IMR-90 (cell line): ENCODE measurements around the gene PLSCR5. TPM values are rescaled to one million over a fixed set of nuclear protein-coding genes. Genes with fewer than 3 reads are reported as not detected.

Experiments
- ATAC-seq: fragments of 200-7000 bp; cut with Tn5 transposase; 2 replicates; pipeline ENCODE4 v1.9.1; 2020; ENCODE audit warnings: low read depth, mild to moderate bottlenecking, moderate library complexity
- BruUV-seq: library from RNA; stranded (reverse); fragments of 400-500 nt; replicated peaks from 2 replicates; lab custom pipeline; 2021; lab: Mats Ljungman, UMichigan
- CTCF ChIA-PET: fragments of 300-600 bp; formaldehyde crosslinking; extraction: SDS; loops from one replicate; lab custom pipeline; 2021; ENCODE audit warnings: antibody characterized with exemption; lab: Yijun Ruan, JAX
- POLR2A ChIA-PET: fragments of 300-600 bp; sonication (Branson Sonifier 250); formaldehyde crosslinking; loops from one replicate; lab custom pipeline; 2022; ENCODE audit warnings: antibody characterized with exemption; ENCODE audit not compliant: unreplicated experiment; lab: Charles Lee
- DNase-seq: peaks from one replicate; pipeline ENCODE4 v3.0.0; 2013
- H2AFZ ChIP-seq: replicated peaks from 2 replicates; pipeline ENCODE3; 2013; ENCODE audit warnings: low read length, mild to moderate bottlenecking; ENCODE audit not compliant: poor library complexity
- H2AK5ac ChIP-seq: 2 replicates; pipeline ENCODE4 v1.6.1; 2013; ENCODE audit warnings: low read depth, low read length, inconsistent platforms
- H2AK9ac ChIP-seq: replicated peaks from 2 replicates; pipeline ENCODE3; 2013; ENCODE audit warnings: mild to moderate bottlenecking, low read depth, low read length, moderate library complexity; ENCODE audit not compliant: poor library complexity
- H2BK120ac ChIP-seq: 2 replicates; pipeline ENCODE4 v1.6.1; 2013; ENCODE audit warnings: low read depth, low read length, inconsistent platforms
- H2BK15ac ChIP-seq: 3 replicates; pipeline ENCODE4 v1.6.1; 2013; ENCODE audit warnings: low read depth, low read length, inconsistent platforms
- H2BK20ac ChIP-seq: 2 replicates; pipeline ENCODE4 v1.6.1; 2013; ENCODE audit warnings: low read depth, mild to moderate bottlenecking, inconsistent platforms, low read length, moderate library complexity
- H2BK5ac ChIP-seq: 2 replicates; pipeline ENCODE4 v1.6.1; 2013; ENCODE audit warnings: mild to moderate bottlenecking, low read depth, low read length, inconsistent platforms; ENCODE audit not compliant: poor library complexity, severe bottlenecking
- H3K14ac ChIP-seq: replicated peaks from 2 replicates; pipeline ENCODE4 v1.6.1; 2013; ENCODE audit warnings: low read depth, low read length, inconsistent platforms
- H3K18ac ChIP-seq: 2 replicates; pipeline ENCODE4 v1.6.1; 2013; ENCODE audit warnings: low read depth, low read length, control low read depth
- H3K23ac ChIP-seq: 2 replicates; pipeline ENCODE4 v1.6.1; 2013; ENCODE audit warnings: low read depth, low read length, inconsistent platforms
- H3K27ac ChIP-seq: 2 replicates; pipeline ENCODE4 v1.5.1; 2013; ENCODE audit warnings: mild to moderate bottlenecking, control low read depth, low read length; ENCODE audit not compliant: insufficient read depth
- H3K27me3 ChIP-seq: 2 replicates; pipeline ENCODE4 v1.6.1; 2013; ENCODE audit warnings: low read length; ENCODE audit not compliant: control insufficient read depth, insufficient read depth
- H3K36me3 ChIP-seq: 2 replicates; pipeline ENCODE4 v1.6.1; 2013; ENCODE audit warnings: low read length, mixed read lengths; ENCODE audit not compliant: control insufficient read depth, insufficient read depth
- H3K4ac ChIP-seq: 2 replicates; pipeline ENCODE4 v1.6.1; 2013; ENCODE audit warnings: low read depth, low read length, inconsistent platforms
- H3K4me1 ChIP-seq: 2 replicates; pipeline ENCODE4 v1.6.1; 2013; ENCODE audit warnings: low read length, mixed read lengths; ENCODE audit not compliant: control insufficient read depth, insufficient read depth
- H3K4me2 ChIP-seq: 2 replicates; pipeline ENCODE4 v1.6.1; 2013; ENCODE audit warnings: low read depth, mild to moderate bottlenecking, control low read depth, low read length, moderate library complexity
- H3K4me3 ChIP-seq: 2 replicates; pipeline ENCODE4 v1.5.1; 2013; ENCODE audit warnings: low read depth, mild to moderate bottlenecking, control low read depth, low read length, moderate library complexity; ENCODE audit not compliant: insufficient read depth
- H3K56ac ChIP-seq: 2 replicates; pipeline ENCODE4 v1.6.1; 2013; ENCODE audit warnings: low read length, inconsistent platforms; ENCODE audit not compliant: insufficient read depth; ENCODE audit errors: extremely low read depth
- H3K79me1 ChIP-seq, 2 experiments: 2 replicates each; pipeline ENCODE4 v1.6.1; 2013; ENCODE audit warnings: low read length in 2 of 2, inconsistent platforms in 1 of 2, low read depth in 1 of 2
- H3K9ac ChIP-seq: 2 replicates; pipeline ENCODE4 v1.6.1; 2013; ENCODE audit warnings: low read depth, low read length, control low read depth
- H3K9me1 ChIP-seq: 2 replicates; pipeline ENCODE4 v1.6.1; 2013; ENCODE audit warnings: low read length, inconsistent platforms; ENCODE audit not compliant: insufficient read depth
- H3K9me3 ChIP-seq: 2 replicates; pipeline ENCODE4 v1.6.1; 2013; ENCODE audit warnings: low read length; ENCODE audit not compliant: control insufficient read depth, insufficient read depth
- H4K20me1 ChIP-seq: 2 replicates; pipeline ENCODE4 v1.6.1; 2013; ENCODE audit warnings: low read length, inconsistent platforms; ENCODE audit not compliant: insufficient read depth
- H4K5ac ChIP-seq: 2 replicates; pipeline ENCODE4 v1.6.1; 2013; ENCODE audit warnings: mild to moderate bottlenecking, low read depth, low read length, control low read depth
- H4K8ac ChIP-seq, 2 experiments: 2 replicates each; pipeline ENCODE4 v1.6.1; 2013; ENCODE audit warnings: low read depth in 2 of 2, low read length in 2 of 2, control low read depth in 1 of 2, inconsistent platforms in 1 of 2
- H4K91ac ChIP-seq: 2 replicates; pipeline ENCODE4 v1.6.1; 2013; ENCODE audit warnings: low read depth, low read length, inconsistent platforms; ENCODE audit not compliant: insufficient read depth
- BHLHE40 ChIP-seq: fragments of 150-350 bp; IDR thresholded peaks from 2 replicates; pipeline ENCODE4 v1.6.1; 2016; ENCODE audit warnings: mild to moderate bottlenecking, low read depth, low read length
- CEBPB ChIP-seq: IDR thresholded peaks from 2 replicates; pipeline ENCODE4 v1.6.1; 2012; ENCODE audit warnings: low read depth, low read length, improper control_type of control experiment
- CHD1 ChIP-seq: IDR thresholded peaks from 2 replicates; pipeline ENCODE4 v1.6.1; 2012; ENCODE audit warnings: low read depth, low read length, improper control_type of control experiment
- FOS ChIP-seq: fragments of 150-350 bp; IDR thresholded peaks from 2 replicates; pipeline ENCODE4 v1.6.1; 2016; ENCODE audit warnings: low read depth, low read length
- MAZ ChIP-seq: IDR thresholded peaks from 2 replicates; pipeline ENCODE4 v1.6.1; 2012; ENCODE audit warnings: low read depth, mild to moderate bottlenecking, low read length, improper control_type of control experiment, moderate library complexity, borderline replicate concordance
- MXI1 ChIP-seq: IDR thresholded peaks from 2 replicates; pipeline ENCODE4 v1.6.1; 2012; ENCODE audit warnings: low read depth, mild to moderate bottlenecking, low read length, moderate library complexity, borderline replicate concordance
- NFE2L2 ChIP-seq: fragments of 150-350 bp; IDR thresholded peaks from 2 replicates; pipeline ENCODE4 v1.6.1; 2016; ENCODE audit warnings: low read depth, mild to moderate bottlenecking, low read length
- POLR2A ChIP-seq: IDR thresholded peaks from 2 replicates; pipeline ENCODE4 v1.6.1; 2012; ENCODE audit warnings: mild to moderate bottlenecking, low read depth, low read length
- RCOR1 ChIP-seq: IDR thresholded peaks from 2 replicates; pipeline ENCODE4 v1.6.1; 2012; ENCODE audit warnings: mild to moderate bottlenecking, low read length, improper control_type of control experiment; ENCODE audit not compliant: insufficient replicate concordance
- RFX5 ChIP-seq: IDR thresholded peaks from 2 replicates; pipeline ENCODE4 v1.8.0; 2012; ENCODE audit warnings: low read depth, mild to moderate bottlenecking, low read length, moderate library complexity
- SMC3 ChIP-seq: fragments of 150-350 bp; IDR thresholded peaks from 2 replicates; pipeline ENCODE4 v1.6.1; 2016; ENCODE audit warnings: low read depth, mild to moderate bottlenecking, antibody characterized with exemption, low read length, moderate library complexity
- dilution Hi-C: fragments of 300-500 bp; cut with HindIII; formaldehyde crosslinking; loops from one replicate; pipeline ENCODE4 v1.14.3; 2018; ENCODE audit warnings: low sequenced_read_pairs; ENCODE audit not compliant: unreplicated experiment
- in situ Hi-C: fragments of 300-500 bp; cut with MboI; formaldehyde crosslinking; loops from 3 replicates; pipeline ENCODE4 v1.14.3; 2019; ENCODE audit warnings: low sequenced_read_pairs, inconsistent platforms, mixed read lengths
- intact Hi-C: fragments of 100-400 bp; cut with micrococcal nuclease; formaldehyde crosslinking; loops from 2 replicates; pipeline ENCODE4 v1.10.0; 2022
- polyA plus RNA-seq, 3 experiments: library from polyadenylated mRNA; depleted of rRNA; stranded (reverse); fragments of >200 nt; gene quantifications; 2 replicates each; pipeline ENCODE4 v1.2.3, GENCODE V29; 2012; ENCODE audit warnings: low replicate concordance in 1 of 3
- total RNA-seq: library from RNA; depleted of rRNA; stranded (reverse); fragments of >200 nt; gene quantifications from 2 replicates; pipeline ENCODE4 v1.2.3, GENCODE V29; 2012
- TF ChIP-seq, protein P1 (sequence below): fragments of 150-350 bp; IDR thresholded peaks from 2 replicates; pipeline ENCODE4 v1.6.1; 2017; ENCODE audit warnings: mild to moderate bottlenecking, antibody characterized with exemption, low read length, low read depth
- TF ChIP-seq, protein P2 (sequence below): conservative IDR thresholded peaks from 2 replicates; pipeline ENCODE4 v1.5.1; 2012; ENCODE audit warnings: mild to moderate bottlenecking, low read depth, low read length, improper control_type of control experiment

PLSCR5 gene
- total and polyA plus RNA-seq, 2 of the 4 experiments (the other 2 are of a cell fraction): not detected

DNA sequence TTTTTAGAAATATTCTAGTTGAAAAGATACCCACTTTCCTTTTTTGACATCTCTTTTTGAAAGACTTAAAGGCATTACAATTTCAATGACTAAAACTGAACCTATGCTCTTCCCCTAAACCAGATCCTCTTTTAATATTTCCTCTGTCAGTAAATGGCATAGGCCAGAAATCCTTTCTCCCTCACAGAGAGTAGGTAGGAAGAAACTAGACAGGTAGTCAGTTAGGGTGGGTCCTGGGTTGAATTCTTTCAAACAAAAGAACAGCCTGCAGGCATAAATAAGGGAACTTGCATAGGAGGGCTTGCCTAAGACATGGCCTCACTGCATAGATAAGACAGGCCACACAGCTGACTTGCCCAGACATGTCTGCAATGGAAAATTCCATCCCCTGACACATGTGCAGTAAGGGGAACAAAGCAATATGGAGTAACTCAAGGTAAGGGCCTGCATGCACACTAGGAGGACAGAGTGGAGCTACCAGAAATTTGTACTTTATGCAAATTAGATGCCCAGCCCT lies 23.1 kb downstream of the PLSCR5 start:
- ChIA-PET CTCF (interaction anchor here (1.4 kb wide), 1 partner anchor 391 kb away, joined by 3 read pairs; no protein-coding TSS in a partner anchor), POLR2A (no interaction called here)
- Histone ChIP-seq H3K18ac (peak overlapping the region; percentile 77), H3K27me3 (no peaks in the 10 kb centered on the region), H3K9ac (no peak overlapping the region), H3K36me3 (no peaks in the 10 kb centered on the region), H3K27ac (no peak overlapping the region), H2BK120ac (peak overlapping the region; percentile 72; the same call in 1 of the 2 replicates), H3K4ac (no peak overlapping the region; the same call in 1 of the 2 replicates), H4K20me1 (no peaks in the 10 kb centered on the region), H3K4me3 (no peak overlapping the region), H2BK20ac (peak overlapping the region; percentile 39; the same call in 1 of the 2 replicates), H2BK5ac (peak overlapping the region; percentile 54), H3K14ac (0 out of 2 replicates have a peak overlapping the region, but pooled peaks have one; percentile 13), H3K79me1 (no peaks in the 10 kb centered on the region), H3K4me2 (no peak overlapping the region), H4K8ac (peak overlapping the region; percentile 61 to 62; a peak in 3 of 4 replicates), H2AFZ (peak overlapping the region; percentile 51), H3K4me1 (peaks cover 2% of the 10 kb centered on the region; the same call in 1 of the 2 replicates), H4K91ac (no peak overlapping the region), H3K9me1 (no peaks in the 10 kb centered on the region), H3K9me3 (peaks cover 2% of the 10 kb centered on the region; the same call in 1 of the 2 replicates), H2AK9ac (no peak overlapping the region), H2AK5ac (no peak overlapping the region), H3K23ac (no peak overlapping the region), H4K5ac (peak overlapping the region; percentile 76; the same call in 1 of the 2 replicates), H3K56ac (no peak overlapping the region), H2BK15ac (no peak overlapping the region)
- DNase-seq (peak; percentile 34), ATAC-seq (no peak)
- no peak for TF ChIP-seq CHD1
- TF ChIP-seq SMC3: no peak
- no peak for TF ChIP-seq FOS
- TF ChIP-seq CEBPB: no peak
- TF ChIP-seq, protein P1, sequence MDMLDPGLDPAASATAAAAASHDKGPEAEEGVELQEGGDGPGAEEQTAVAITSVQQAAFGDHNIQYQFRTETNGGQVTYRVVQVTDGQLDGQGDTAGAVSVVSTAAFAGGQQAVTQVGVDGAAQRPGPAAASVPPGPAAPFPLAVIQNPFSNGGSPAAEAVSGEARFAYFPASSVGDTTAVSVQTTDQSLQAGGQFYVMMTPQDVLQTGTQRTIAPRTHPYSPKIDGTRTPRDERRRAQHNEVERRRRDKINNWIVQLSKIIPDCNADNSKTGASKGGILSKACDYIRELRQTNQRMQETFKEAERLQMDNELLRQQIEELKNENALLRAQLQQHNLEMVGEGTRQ: no peak
- no peak for TF ChIP-seq RFX5
- TF ChIP-seq MXI1: no peak
- no peak for TF ChIP-seq BHLHE40
- no peak for TF ChIP-seq NFE2L2
- TF ChIP-seq, protein P2, sequence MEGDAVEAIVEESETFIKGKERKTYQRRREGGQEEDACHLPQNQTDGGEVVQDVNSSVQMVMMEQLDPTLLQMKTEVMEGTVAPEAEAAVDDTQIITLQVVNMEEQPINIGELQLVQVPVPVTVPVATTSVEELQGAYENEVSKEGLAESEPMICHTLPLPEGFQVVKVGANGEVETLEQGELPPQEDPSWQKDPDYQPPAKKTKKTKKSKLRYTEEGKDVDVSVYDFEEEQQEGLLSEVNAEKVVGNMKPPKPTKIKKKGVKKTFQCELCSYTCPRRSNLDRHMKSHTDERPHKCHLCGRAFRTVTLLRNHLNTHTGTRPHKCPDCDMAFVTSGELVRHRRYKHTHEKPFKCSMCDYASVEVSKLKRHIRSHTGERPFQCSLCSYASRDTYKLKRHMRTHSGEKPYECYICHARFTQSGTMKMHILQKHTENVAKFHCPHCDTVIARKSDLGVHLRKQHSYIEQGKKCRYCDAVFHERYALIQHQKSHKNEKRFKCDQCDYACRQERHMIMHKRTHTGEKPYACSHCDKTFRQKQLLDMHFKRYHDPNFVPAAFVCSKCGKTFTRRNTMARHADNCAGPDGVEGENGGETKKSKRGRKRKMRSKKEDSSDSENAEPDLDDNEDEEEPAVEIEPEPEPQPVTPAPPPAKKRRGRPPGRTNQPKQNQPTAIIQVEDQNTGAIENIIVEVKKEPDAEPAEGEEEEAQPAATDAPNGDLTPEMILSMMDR: no peak
- TF ChIP-seq POLR2A: no peak
- TF ChIP-seq MAZ: no peak
- TF ChIP-seq RCOR1: no peak
- dilution Hi-C loops: no loop called here
- in situ Hi-C loops: loop anchor here (10.0 kb wide), 1 partner anchor 367 kb away; no protein-coding TSS in a partner anchor
- intact Hi-C loops: no loop called here
- BruUV-seq: no TSS peak
